Activated gamma-delta T cell treated with anti-CD3 and anti-CD28 coated beads, Interleukin-2, amount 50 U/mL, for 16 hours (primary cell): ENCODE results near the gene REELD1.

Experiments
- DNase-seq: peaks from one replicate; pipeline ENCODE4 v3.0.0-alpha.2; 2020; ENCODE audit warnings: low read depth

Gene REELD1

DNA sequence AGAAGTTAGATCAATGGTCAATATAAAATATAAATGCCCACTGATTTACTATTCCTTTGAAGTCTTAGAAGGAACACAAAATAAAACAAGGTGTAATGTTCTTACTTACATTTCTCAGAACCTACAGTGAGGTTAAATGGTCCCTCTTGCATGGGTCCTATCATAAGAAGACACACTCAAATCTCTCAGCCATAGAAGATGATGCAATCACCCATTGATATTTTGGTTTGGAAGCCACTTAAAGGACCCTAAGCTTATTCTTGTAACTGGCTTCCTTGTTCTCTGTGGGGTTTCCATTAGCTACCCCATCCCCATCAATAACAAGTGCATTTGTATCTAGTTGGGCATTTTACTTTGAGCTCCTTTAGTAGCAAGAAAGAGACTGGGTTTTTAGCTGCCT is 15.1 kb downstream of the REELD1 start:
- no peak for DNase-seq

DNA sequence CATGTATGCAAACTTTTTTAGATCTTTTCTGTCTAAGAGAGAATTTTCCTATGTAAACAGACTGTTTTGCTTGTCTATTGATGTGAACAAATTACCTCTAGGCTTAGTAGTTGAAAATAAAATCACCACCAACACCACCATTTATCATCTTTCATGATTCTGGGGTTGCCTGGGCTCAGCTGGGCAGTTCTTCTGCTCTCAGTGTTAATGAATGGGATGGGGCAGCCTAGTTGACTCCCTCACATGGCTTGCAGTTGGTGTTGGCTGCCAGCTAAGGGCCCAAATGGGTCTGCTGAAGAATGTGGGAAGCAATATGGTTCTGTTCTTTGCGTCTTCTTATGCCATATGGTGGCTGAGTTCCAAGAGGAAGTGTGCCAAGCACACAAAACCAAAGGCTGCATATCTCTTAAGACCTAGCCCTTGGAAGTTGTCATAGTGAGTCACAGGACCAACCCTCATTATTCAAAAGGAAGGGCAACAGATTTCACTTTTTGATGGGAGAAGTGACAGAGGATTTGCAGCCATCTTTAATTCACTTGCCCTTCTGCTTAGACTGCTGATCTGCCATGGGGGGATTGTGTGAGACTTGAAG is 17.9 kb downstream of the REELD1 start:
- no peak for DNase-seq

DNA sequence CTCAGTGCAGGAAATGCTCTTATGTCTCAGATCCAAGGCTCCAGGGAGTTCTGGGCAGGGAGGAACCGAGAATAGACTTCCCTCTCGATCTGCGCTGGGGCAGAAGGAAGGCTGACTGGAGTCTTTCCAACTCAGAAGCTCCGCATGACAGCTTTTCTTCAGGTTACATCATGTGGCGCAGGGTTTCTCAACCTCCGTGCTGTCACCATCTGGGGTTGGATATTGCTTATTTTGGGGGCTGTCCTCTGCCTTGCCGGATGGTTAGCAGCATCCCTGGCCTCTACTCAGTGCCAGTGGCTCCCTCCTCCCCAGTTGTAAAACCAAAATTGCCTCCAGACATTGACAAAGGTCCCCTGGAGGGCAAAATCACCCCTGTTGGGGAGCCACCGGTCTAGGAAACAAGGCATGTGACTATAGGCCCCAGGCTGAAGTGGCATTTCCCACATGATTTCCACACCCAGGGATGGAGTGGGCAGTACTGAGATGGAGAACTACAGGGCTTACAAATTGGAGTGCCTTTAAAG is 21.4 kb downstream of the REELD1 start:
- DNase-seq: no peak

DNA sequence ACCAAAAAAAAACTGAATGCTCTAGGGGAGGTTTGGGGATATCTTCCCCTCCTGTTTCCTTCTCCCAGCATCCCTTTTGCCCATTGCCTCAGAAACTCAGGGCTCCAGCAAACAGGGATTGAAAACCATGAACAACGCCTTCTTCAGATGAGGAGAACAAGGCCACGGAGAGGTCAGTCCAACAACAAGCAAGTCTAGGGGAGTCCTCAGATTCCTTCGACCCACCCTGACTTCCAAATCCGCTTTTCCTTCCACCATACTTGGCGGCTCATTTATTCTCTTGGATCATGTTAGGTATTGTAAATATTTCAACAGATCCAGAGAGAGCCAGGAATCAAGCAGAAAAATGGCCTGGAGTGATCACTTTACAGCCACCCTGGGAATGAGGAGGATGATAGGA is 21.9 kb downstream of the REELD1 start:
- DNase-seq: no peak

DNA sequence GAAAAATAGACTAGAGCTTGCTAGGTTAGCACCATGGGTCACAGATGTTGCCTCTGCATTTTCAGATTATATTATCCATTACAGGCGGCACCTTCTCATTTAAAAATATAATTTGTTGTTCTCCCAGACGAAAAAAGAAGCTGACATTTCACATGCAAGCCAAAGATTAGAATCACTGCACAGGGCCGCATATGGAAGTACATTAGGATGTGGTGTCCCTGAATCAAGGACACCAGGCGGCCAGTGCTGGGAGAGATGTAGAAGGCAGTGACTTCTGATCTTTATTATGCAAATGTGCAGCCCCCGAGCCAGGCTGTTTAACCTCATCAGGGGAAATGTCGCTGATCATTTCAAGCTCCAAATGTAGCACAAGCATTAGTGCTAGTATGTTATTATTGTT is 22.8 kb downstream of the REELD1 start:
- no peak for DNase-seq

DNA sequence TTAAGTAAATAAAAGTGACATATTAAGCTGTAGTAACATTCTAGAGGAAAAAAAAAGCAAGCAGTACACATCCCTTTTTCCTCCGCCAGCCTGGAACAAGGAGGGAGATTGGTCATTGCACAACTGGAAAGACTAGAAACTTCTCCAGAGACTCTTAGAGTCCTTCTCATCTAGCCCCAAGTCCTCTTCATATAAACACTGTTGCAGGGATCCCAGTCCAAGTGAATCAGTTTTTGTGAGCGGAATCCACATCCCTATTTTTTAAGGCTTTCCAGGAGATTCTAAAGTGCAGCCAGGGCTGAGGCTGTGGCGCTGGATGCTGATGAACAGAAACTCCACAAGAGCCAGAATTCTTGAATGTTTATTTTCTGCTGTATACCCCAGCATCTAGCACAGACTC is 23.8 kb downstream of the REELD1 start:
- no peak for DNase-seq

DNA sequence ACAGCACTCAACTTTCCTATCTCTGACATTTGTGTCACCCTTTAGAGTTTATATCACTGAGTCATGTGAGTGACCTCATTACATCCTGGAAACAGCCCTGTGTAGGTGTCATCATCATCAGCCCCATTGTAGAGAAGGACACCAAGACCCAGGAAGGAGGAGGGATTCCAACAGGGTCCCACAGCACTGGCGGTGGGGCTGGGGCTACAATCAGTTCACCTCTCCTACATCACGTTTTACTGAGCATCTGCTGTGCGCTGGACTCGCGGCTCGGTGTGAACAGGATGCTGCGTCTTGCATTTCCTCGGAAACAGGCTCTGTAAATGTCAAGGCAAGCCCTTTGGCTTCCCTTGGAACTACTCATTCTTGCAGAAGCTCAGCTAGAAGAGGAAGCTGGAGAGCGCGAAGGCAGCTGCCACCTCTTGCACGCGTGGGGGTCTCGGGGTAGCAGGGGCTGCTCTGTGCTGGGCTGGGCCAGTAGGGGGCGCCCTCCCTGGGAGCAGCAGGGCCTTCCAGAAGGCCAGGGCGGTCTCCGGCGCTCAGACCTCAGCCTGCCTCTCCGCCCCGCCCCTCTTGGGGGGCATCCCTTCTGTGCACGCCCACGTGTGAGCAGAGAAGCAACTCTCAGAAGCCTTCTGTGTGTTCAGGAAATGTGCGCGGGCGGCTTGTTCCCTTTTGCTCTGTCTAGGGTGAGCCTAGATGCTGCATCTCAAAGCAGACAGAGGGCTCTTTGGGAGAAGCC is 29.0 kb downstream of the REELD1 start:
- peak; percentile 34 for DNase-seq

DNA sequence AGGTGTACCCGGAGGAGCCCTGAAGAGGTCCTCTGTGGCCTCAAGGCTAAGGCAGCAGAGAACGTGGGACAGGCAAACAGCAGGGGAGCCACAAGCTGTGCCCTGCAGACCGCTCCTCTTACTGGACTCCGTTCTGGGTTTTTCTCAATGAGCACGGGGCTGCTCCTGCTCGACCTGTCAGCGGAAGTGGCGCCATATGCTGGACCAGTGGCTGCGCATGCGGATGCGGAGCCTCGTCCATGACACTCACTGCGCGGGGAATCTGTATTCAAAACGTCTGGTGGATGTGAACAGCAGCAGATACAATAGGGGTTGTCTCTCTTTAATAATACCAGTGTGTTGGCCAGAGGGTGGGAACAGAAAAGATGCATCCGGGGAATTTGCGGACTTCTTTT is 29.5 kb downstream of the REELD1 start:
- DNase-seq: no peak

DNA sequence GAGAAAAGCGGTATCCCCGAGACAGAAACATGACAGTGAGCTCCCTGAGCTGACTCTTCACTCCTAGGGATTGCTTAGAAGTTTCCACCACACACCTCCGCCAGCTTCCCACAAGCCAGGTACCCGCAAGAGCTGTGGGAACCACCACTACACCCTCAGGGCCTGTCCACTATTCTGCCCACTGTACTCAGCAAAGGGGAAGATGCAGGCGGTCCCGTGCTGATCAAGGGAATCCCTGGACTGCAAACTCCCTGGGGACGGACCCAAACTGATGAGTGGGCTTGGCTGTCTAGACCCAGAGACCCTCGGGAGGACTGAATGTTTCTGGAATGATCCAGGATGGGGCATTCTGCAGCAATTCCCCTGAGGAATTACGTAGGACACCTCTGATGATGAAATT is 30.2 kb downstream of the REELD1 start:
- no peak for DNase-seq

DNA sequence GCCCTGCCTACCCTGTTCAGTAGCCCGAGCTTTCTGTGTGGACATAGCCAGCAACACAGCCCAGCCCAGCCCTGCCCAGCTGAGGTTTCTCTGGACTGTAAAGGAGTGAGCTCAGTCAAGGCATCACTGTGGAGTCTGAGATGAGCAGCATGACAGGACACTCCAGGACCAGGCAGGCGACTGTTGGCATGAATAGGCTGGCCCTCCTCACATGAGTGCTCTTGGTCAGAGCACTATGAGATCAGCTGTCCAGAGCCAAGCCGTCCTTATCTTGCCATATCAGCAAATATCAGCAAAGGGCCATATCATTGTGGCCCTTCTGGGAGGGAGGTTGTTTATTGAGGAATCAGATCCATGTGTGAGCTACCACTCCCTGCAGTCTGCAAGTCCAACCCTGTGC is 30.9 kb downstream of the REELD1 start:
- no peak for DNase-seq

DNA sequence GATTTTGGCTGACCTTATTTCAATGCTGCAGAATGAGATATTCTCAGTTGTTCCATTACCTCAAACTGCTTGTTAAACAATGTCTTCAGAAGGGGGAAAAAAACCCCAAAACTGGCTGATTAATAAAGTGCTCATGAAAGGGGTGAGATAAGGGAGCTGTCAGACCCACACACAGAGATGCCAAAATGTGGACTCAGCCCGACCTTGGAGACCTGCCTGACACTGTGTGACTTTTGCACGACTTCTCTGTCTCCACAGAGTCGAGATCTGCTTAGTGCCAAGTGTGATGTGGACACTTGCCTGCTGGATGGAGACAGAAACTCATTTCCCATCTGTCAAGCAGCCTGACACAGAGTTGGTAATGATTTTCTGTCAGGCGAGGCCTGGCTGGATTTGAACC is 31.5 kb downstream of the REELD1 start:
- no peak for DNase-seq

DNA sequence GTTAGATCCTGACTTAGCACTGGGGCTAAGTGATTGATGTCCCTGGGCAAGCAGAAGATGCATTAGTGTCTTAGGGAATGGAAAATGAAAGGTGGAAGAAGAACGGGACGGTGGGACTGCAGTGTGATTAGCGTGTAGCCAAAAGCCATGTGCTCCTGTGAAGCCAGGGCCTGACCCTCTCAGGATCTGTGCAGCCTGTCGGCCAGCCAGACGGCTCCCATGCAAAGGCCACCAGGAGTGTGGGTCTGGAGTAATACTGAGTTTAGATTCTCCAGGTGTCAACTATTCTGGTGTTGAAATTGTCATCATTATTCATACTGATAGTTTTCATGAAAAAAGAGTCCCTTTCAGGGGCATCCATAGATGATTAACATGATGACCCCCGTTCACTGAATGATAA is 32.0 kb downstream of the REELD1 start:
- DNase-seq: no peak

DNA sequence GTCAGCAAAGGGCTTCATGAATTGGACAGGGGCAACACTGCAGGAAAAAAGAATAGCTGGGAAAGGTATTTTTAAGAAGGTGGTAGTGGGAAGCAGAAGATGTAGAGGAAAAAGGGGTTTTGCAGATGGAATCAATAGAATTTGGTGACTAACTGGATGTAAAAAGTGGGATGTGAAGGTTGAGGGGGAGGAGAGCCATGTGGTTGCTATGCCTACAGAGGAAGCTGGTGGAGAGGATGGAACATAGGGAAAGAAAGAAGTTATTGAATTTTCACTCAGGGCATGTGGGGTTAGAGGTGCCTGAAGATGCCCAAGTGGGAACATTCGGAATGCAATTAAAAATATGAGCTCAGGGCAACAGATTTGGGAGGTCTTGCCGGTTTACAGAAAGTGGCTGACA is 33.0 kb downstream of the REELD1 start:
- no peak for DNase-seq

DNA sequence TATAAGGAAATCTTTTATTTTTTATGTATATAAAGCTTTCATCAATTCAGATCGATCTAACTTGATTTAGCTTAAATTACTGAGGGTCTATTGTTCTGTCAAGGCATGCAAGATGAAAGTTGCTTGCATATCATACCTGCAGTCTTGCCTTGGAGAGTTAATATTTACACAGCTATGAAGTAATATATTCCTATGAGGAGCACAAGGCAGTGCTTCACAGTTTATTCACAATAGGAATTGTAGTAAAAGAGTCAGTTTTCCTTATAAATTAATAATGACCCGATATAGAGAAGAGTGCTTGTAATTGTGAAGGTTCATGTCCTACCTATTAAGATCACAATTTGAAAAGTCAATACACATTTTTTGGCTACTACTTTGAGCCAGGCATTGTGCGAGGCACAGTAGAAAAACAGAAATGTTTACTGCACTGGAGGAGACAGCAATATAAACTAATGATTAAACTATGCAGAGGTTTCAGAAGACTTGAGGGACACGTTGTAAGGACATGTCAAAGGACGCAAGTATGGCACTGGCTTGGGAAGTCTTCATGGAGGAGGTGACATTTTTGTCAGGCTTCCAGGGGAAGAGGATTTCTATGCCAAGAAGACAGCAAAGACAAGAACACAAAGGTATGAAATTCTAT is 38.8 kb downstream of the REELD1 start:
- no peak for DNase-seq

DNA sequence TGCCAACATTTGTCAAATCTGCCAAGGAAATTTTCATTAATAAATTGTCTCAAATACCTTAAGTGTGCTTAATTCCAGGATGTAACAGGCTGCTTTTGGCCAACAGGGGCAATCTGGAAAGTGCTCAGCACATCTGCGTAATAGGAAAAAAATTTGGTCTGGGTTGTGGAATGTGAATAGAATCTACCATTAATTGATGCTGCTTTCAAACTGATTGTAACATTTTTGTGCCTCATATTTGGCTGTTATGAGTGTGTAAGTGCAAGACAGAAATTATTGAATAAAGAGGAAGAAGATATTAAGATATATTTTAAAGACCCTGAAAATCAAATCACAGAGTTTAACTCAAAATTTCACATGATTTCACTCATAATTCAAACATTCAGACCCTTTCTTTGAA is 41.1 kb downstream of the REELD1 start:
- DNase-seq: no peak

DNA sequence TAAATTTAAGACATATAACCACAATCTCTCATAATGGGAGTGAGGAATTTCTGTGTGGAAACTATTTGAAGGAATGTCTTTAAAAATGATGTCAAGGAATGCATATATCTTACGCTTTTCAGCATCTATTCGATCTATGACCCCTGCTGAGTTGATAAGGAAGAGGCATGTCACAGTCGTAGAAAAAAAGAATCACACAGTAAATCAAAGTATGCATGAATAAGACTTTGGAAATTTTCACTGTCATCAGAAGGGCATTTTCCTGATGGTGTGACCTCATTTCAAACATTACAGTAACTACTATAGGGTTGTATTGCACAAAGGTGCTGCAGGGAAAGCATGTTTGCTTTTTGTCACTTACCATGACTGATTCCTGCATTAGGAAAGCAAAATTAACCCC is 41.5 kb downstream of the REELD1 start:
- no peak for DNase-seq

DNA sequence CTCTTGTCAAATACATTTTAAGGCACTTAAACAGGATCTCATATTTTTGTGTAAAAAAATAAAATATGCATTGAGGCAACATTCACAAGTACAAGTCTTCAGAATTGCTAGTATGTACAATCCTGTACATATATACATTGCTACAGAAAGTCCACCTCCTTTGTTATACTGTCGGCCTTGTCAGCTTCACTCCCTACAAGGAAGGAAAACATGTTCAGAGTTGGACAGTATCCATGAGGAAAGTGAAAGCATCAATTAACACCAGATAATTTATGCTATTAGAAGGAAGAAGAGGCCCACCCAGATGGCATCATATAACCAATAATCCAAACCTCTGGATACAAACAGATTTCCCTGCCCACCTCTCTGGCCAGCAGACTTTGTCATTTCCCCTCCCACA is 42.0 kb downstream of the REELD1 start:
- no peak for DNase-seq

DNA sequence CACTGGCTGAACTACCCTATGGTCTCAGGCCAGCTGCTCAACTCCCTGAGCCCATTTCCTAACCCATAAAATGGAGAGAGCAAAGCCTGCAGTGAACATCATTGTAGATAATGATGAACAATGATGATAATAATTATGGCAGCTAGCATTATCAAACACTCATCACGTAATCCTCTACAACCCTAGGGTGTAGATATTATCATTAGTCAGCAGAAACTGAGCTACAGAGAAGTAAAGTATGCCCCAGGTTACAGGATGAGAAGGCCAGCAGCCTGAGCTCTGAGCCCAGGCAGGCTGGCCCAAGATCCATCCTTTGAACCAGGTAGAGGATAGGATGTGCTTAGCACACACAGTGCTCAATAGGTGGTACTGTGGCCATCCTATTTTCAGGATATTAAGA is 43.2 kb downstream of the REELD1 start:
- no peak for DNase-seq

DNA sequence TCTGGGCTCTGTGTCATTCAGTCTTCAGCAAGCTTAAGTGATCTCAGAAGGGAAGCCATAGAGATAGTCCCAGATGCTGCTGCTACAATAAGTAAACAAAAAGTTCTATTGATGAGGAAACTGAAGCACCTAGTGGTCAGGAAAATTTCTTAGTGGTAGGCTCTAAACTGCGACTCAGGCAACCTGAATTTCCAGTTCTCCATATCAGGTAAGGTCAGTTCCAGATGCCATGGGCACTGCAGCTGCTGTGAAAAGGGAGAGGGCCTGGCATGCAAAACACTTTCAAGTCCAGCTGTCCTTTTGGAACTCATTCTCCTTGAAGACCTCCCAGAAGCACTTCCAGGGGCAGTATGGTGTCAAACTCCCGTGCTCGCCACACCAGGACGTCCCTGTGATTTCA is 46.2 kb downstream of the REELD1 start:
- no peak for DNase-seq

DNA sequence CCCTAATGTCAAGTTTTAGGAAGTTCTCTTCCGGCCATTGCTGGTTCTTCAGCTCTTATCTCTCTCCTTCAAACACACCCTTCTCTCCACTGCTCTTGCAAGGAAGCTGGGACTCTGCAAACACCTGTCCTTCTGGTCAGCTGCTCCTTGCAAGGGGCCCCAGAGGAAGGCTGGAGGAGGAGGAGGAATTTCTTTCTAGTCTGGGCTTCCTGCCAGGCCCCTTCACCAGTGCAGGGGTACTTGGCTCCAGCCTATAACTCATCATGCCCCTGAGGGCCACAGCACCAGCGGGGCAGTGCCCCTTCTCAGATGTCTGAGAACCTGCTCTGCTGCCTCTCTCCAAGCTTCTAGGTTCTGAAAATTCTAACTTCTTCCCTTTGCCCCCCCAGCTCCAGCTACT is 46.7 kb downstream of the REELD1 start:
- no peak for DNase-seq

DNA sequence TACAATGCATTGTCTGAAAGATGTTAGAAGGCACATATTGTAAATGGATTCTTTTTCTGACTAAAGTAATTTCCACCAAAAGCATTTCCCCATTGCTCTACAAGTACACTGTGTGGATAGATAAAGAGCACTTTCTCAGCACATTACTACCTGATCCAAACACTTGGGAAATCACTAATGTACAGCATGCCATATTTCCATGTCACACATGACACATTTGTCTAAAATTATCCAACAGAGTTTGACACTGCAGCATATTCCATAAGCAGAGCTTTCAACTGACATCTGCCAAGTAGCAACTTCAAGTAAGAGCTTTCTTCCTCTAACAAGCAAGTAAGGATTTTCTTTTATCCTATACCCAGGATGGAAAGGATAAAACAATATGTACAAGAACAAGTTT is 49.5 kb downstream of the REELD1 start:
- DNase-seq: no peak

DNA sequence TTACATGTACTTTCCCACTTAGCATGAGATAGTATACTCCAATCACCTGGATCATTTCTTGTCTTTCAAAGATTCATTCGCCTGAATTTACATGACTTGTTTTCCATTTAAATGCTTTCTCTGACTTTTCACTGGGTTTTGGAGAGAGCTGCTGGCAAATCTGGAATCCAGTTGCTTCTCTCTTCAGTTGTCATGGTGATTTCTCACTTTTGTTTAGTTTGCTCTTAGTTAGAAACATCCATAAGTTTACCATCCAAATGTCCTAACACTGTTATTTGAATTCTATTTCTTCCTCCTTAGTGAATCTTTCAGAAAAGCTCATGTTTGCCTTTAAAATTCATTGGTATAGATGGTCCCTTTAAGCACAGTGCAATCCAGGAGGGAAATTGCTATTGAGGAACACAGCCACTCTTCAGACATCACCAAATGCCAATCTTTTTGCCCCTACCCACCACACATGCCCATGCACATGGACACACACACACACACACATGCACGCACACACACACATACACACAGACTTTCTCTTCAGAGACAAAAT is 51.7 kb downstream of the REELD1 start:
- no peak for DNase-seq

DNA sequence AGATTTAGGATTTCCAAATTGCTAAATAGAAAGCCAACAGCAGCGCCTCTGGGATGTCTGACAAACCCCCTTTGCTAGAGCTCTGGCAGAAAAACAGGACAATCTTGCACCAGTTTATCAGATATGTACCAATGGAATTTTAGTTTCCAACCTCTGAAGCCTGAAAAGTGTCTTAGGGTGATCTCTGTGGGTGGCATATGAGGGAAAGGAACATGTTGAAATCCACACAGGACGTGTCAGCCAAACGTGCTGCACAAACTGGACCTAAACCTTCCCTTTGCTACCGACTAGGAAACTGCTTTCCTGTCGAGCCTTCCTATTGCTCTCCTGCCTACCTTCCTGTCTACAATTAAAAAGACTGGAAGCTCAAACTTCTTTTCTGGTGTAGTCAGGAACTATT is 53.5 kb downstream of the REELD1 start:
- no peak for DNase-seq
